ENCODE measurements around the gene FOXN3.

- no peak for TF ChIP-seq CTCF (IDR thresholded peaks at IDR 0.05; ENCODE audit: low read depth, low read length)
- TF ChIP-seq EZH2phosphoT487 (IDR thresholded peaks at IDR 0.05; ENCODE audit: low read depth) = no peak
Measured at GRCh38 chr14:89269404-89269803, 147.6 kb downstream of the FOXN3 start.

Measured in OCI-LY3 (cell line).